Ishikawa (cell line): ENCODE data around the gene ISX.

Experiments
- CEBPB ChIP-seq: IDR thresholded peaks from 2 replicates; pipeline ENCODE4 v1.6.1; 2012
- CREB1 ChIP-seq: IDR thresholded peaks from 2 replicates; pipeline ENCODE4 v1.6.1; 2012; ENCODE audit warnings: low read depth
- EGR1 ChIP-seq: IDR thresholded peaks from 2 replicates; pipeline ENCODE4 v1.6.1; 2012
- EP300 ChIP-seq: IDR thresholded peaks from 2 replicates; pipeline ENCODE4 v1.6.1; 2012; ENCODE audit warnings: borderline replicate concordance
- RAD21 ChIP-seq: IDR thresholded peaks from 2 replicates; pipeline ENCODE4 v1.6.1; 2012; ENCODE audit warnings: low read depth
- TAF1 ChIP-seq: IDR thresholded peaks from 2 replicates; pipeline ENCODE4 v1.6.1; 2012; ENCODE audit warnings: low read depth, mild to moderate bottlenecking
- TEAD4 ChIP-seq: IDR thresholded peaks from 2 replicates; pipeline ENCODE4 v1.6.1; 2012
- YY1 ChIP-seq: IDR thresholded peaks from 2 replicates; pipeline ENCODE4 v1.6.1; 2012; ENCODE audit warnings: low read depth
- ZBTB7A ChIP-seq: IDR thresholded peaks from 2 replicates; pipeline ENCODE4 v1.6.1; 2012; ENCODE audit warnings: low read depth
- TF ChIP-seq, protein P1 (sequence below): IDR thresholded peaks from 2 replicates; pipeline ENCODE4 v1.6.1; 2012; ENCODE audit warnings: low read depth, mild to moderate bottlenecking
- TF ChIP-seq, protein P2 (sequence below): IDR thresholded peaks from 2 replicates; pipeline ENCODE4 v1.6.1; 2012

DNA sequence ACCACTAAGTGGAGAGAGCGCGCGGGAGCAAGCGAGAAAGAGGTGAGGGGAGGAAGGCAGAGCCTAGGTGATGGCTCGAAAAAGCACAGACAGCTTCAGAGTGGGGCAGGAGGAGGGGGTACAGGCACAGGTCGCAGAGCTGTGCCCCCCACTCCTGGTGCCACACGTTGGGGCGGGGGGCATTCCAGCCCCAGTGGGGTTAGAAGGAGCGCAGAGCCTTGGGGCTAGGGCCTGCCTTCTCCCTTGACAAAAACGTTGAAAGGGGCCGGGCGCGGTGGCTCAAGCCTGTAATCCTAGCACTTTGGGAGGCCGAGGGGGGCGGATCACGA, 41.6 kb upstream of the ISX start:
- TF ChIP-seq EP300: no peak
- TF ChIP-seq CREB1: no peak
- no peak for TF ChIP-seq CEBPB
- no peak for TF ChIP-seq YY1
- no peak for TF ChIP-seq EGR1
- TF ChIP-seq, protein P1, sequence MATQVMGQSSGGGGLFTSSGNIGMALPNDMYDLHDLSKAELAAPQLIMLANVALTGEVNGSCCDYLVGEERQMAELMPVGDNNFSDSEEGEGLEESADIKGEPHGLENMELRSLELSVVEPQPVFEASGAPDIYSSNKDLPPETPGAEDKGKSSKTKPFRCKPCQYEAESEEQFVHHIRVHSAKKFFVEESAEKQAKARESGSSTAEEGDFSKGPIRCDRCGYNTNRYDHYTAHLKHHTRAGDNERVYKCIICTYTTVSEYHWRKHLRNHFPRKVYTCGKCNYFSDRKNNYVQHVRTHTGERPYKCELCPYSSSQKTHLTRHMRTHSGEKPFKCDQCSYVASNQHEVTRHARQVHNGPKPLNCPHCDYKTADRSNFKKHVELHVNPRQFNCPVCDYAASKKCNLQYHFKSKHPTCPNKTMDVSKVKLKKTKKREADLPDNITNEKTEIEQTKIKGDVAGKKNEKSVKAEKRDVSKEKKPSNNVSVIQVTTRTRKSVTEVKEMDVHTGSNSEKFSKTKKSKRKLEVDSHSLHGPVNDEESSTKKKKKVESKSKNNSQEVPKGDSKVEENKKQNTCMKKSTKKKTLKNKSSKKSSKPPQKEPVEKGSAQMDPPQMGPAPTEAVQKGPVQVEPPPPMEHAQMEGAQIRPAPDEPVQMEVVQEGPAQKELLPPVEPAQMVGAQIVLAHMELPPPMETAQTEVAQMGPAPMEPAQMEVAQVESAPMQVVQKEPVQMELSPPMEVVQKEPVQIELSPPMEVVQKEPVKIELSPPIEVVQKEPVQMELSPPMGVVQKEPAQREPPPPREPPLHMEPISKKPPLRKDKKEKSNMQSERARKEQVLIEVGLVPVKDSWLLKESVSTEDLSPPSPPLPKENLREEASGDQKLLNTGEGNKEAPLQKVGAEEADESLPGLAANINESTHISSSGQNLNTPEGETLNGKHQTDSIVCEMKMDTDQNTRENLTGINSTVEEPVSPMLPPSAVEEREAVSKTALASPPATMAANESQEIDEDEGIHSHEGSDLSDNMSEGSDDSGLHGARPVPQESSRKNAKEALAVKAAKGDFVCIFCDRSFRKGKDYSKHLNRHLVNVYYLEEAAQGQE: no peak
- TF ChIP-seq, protein P2, sequence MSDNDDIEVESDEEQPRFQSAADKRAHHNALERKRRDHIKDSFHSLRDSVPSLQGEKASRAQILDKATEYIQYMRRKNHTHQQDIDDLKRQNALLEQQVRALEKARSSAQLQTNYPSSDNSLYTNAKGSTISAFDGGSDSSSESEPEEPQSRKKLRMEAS: no peak
- no peak for TF ChIP-seq ZBTB7A
- TF ChIP-seq RAD21: no peak
- TF ChIP-seq TEAD4: no peak
- TF ChIP-seq TAF1: no peak
